ENCODE data around the gene ANKRD10. TPM values are rescaled to one million over a fixed set of nuclear protein-coding genes. Genes with fewer than 3 reads are reported as not detected.
A peak's percentile ranks its signal among the peaks of the same experiment; 100 is the strongest.
"Not testable (repeated sequence)": the region's sequence is repeated elsewhere in the genome, so short reads cannot be mapped to it uniquely, and the experiment has no call there.

The ANKRD10 gene
- total RNA-seq, 1 experiment from 2014 or later = 219 TPM

- H3K36me3 Mint-ChIP-seq = peaks cover 28% of the 10 kb centered on the region
- POLR2A ChIA-PET = no interaction called here
- H3K27ac Mint-ChIP-seq = no peak overlapping the region
- no peak for DNase-seq (ENCODE audit: low spot score)
- H3K4me1 Mint-ChIP-seq = no peaks in the 10 kb centered on the region
- H3K27me3 Mint-ChIP-seq (ENCODE audit: low read depth) = peaks cover 4% of the 10 kb centered on the region
- CTCF ChIA-PET = no interaction called here
- no peak overlapping the region for H3K4me3 Mint-ChIP-seq
- TF ChIP-seq JUN (CRISPR knock-in tag; IDR thresholded peaks at IDR 0.05) = no peak
- TF ChIP-seq E2F4 (CRISPR knock-in tag; IDR thresholded peaks at IDR 0.05; ENCODE audit: borderline replicate concordance, low read depth) = no peak
- no peak for ATAC-seq
- H3K9me3 Mint-ChIP-seq = peaks cover 41% of the 10 kb centered on the region
Observed at GRCh38 chr13:110957931-110958330, 43.1 kb upstream of the ANKRD10 start.

- POLR2A ChIA-PET = no interaction called here
- DNase-seq (ENCODE audit: low spot score) = peak; percentile 55
- Mint-ChIP-seq H3K36me3 (peaks cover 22% of the 10 kb centered on the region), H3K4me1 (no peaks in the 10 kb centered on the region), H3K9me3 (peaks cover 35% of the 10 kb centered on the region), H3K27me3 (ENCODE audit: low read depth) (no peaks in the 10 kb centered on the region; the same call in 1 of the 2 replicates), H3K27ac (no peak overlapping the region), H3K4me3 (no peak overlapping the region)
- TF ChIP-seq ZNF121 (CRISPR knock-in tag; IDR thresholded peaks at IDR 0.05) (no peak), ELF4 (CRISPR knock-in tag; IDR thresholded peaks at IDR 0.05; ENCODE audit: low read depth) (no peak), MXD4 (CRISPR knock-in tag; IDR thresholded peaks at IDR 0.05; ENCODE audit: borderline replicate concordance) (no peak), ZBTB21 (CRISPR knock-in tag; IDR thresholded peaks at IDR 0.05; ENCODE audit: borderline replicate concordance) (no peak), PRDM15 (CRISPR knock-in tag; IDR thresholded peaks at IDR 0.05) (no peak), ARID4B (CRISPR knock-in tag; IDR thresholded peaks at IDR 0.05; ENCODE audit: borderline replicate concordance) (no peak), FOXJ3 (CRISPR knock-in tag; IDR thresholded peaks at IDR 0.05; ENCODE audit: borderline replicate concordance) (no peak), CTCF (IDR thresholded peaks at IDR 0.05) (peak; percentile 50)
- CTCF ChIA-PET = no interaction called here
- ATAC-seq = peak; percentile 64; the same call in 1 of the 2 replicates
Observed at GRCh38 chr13:110957181-110957884, 42.5 kb upstream of the ANKRD10 start.

GRCh38 chr13:110956216-110956615 lies 41.3 kb upstream of the ANKRD10 start:
- H3K36me3 Mint-ChIP-seq = peaks cover 12% of the 10 kb centered on the region
- DNase-seq (ENCODE audit: low spot score); ATAC-seq; H3K4me1 Mint-ChIP-seq; H3K4me3 Mint-ChIP-seq; H3K27ac Mint-ChIP-seq; POLR2A ChIA-PET; H3K27me3 Mint-ChIP-seq (ENCODE audit: low read depth); CTCF ChIA-PET: not testable (repeated sequence)
- H3K9me3 Mint-ChIP-seq = peaks cover 25% of the 10 kb centered on the region

GRCh38 chr13:110955608-110956007 lies 40.7 kb upstream of the ANKRD10 start:
- POLR2A ChIA-PET; H3K27ac Mint-ChIP-seq; DNase-seq (ENCODE audit: low spot score); H3K36me3 Mint-ChIP-seq; CTCF ChIA-PET; H3K4me1 Mint-ChIP-seq; H3K4me3 Mint-ChIP-seq; ATAC-seq; H3K27me3 Mint-ChIP-seq (ENCODE audit: low read depth): not testable (repeated sequence)
- peaks cover 22% of the 10 kb centered on the region for H3K9me3 Mint-ChIP-seq

- H3K4me3 Mint-ChIP-seq; ATAC-seq; H3K27ac Mint-ChIP-seq; DNase-seq (ENCODE audit: low spot score); H3K36me3 Mint-ChIP-seq; H3K4me1 Mint-ChIP-seq; POLR2A ChIA-PET; CTCF ChIA-PET; H3K27me3 Mint-ChIP-seq (ENCODE audit: low read depth): not testable (repeated sequence)
- H3K9me3 Mint-ChIP-seq = peaks cover 17% of the 10 kb centered on the region
Observed at GRCh38 chr13:110955072-110955503, 40.2 kb upstream of the ANKRD10 start.

GRCh38 chr13:110954533-110954920 lies 39.7 kb upstream of the ANKRD10 start:
- H3K27ac Mint-ChIP-seq; H3K27me3 Mint-ChIP-seq (ENCODE audit: low read depth); H3K36me3 Mint-ChIP-seq; CTCF ChIA-PET; POLR2A ChIA-PET; H3K4me1 Mint-ChIP-seq; ATAC-seq; H3K4me3 Mint-ChIP-seq; DNase-seq (ENCODE audit: low spot score): not testable (repeated sequence)
- peaks cover 11% of the 10 kb centered on the region for H3K9me3 Mint-ChIP-seq
